ENCODE results near the gene STAC2. TPM values are rescaled to one million over a fixed set of nuclear protein-coding genes. Genes with fewer than 3 reads are reported as not detected.

STAC2 gene
- total RNA-seq, 1 donor from 2014 or later: 0.62 TPM

DNA sequence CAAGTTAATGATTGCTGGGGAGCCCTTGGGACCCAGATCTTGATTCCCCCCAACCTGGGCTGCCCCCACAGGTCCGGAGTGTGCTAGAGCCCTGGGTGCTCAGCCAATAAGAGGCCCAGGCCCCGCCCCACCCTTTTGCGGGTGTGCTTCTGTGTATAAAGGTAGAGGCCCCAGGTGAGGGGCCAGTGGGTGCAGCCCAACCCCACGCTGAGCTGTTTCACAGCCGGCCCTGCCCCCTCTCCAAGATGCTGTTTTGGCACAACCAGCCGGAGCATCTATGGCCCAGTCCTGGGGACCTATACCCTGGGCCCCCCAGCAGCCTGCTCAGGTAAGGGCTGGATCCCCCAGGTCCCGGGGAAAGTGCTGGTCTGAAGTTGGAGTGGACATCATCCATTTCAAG, 11.8 kb upstream of the STAC2 start:
- TF ChIP-seq CTCF (IDR thresholded peaks at IDR 0.05): no peak
- Mint-ChIP-seq H3K36me3 (ENCODE audit: unreplicated experiment) (no peaks in the 10 kb centered on the region), H3K27ac (ENCODE audit: unreplicated experiment) (no peak overlapping the region), H3K4me1 (ENCODE audit: unreplicated experiment) (peaks cover 15% of the 10 kb centered on the region), H3K9me3 (ENCODE audit: unreplicated experiment) (no peaks in the 10 kb centered on the region), H3K27me3 (ENCODE audit: unreplicated experiment) (peaks cover 2% of the 10 kb centered on the region), H3K4me3 (ENCODE audit: unreplicated experiment) (no peak overlapping the region)
- no peak for DNase-seq (ENCODE audit: extremely low spot score, unreplicated experiment)

GRCh38 chr17:39236981-39237441, 11.3 kb upstream of the STAC2 start:
- DNase-seq (ENCODE audit: extremely low spot score, unreplicated experiment): no peak
- Mint-ChIP-seq H3K27me3 (ENCODE audit: unreplicated experiment) (peaks cover 7% of the 10 kb centered on the region), H3K27ac (ENCODE audit: unreplicated experiment) (no peak overlapping the region), H3K9me3 (ENCODE audit: unreplicated experiment) (no peaks in the 10 kb centered on the region), H3K4me1 (ENCODE audit: unreplicated experiment) (peaks cover 19% of the 10 kb centered on the region), H3K4me3 (ENCODE audit: unreplicated experiment) (no peak overlapping the region), H3K36me3 (ENCODE audit: unreplicated experiment) (no peaks in the 10 kb centered on the region)
- TF ChIP-seq CTCF (IDR thresholded peaks at IDR 0.05): no peak

- Mint-ChIP-seq H3K4me3 (ENCODE audit: unreplicated experiment) (no peak overlapping the region), H3K36me3 (ENCODE audit: unreplicated experiment) (no peaks in the 10 kb centered on the region), H3K4me1 (ENCODE audit: unreplicated experiment) (peaks cover 24% of the 10 kb centered on the region), H3K9me3 (ENCODE audit: unreplicated experiment) (no peaks in the 10 kb centered on the region), H3K27me3 (ENCODE audit: unreplicated experiment) (peaks cover 10% of the 10 kb centered on the region), H3K27ac (ENCODE audit: unreplicated experiment) (no peak overlapping the region)
- no peak for TF ChIP-seq CTCF (IDR thresholded peaks at IDR 0.05)
- DNase-seq (ENCODE audit: extremely low spot score, unreplicated experiment): no peak
These were observed 10.7 kb upstream of the STAC2 start for GRCh38 chr17:39236450-39236927.

- peak; percentile 65 for TF ChIP-seq CTCF (IDR thresholded peaks at IDR 0.05)
- no peak for DNase-seq (ENCODE audit: extremely low spot score, unreplicated experiment)
- H3K9me3 Mint-ChIP-seq (ENCODE audit: unreplicated experiment): no peaks in the 10 kb centered on the region
- peaks cover 10% of the 10 kb centered on the region for H3K27me3 Mint-ChIP-seq (ENCODE audit: unreplicated experiment)
- H3K4me1 Mint-ChIP-seq (ENCODE audit: unreplicated experiment): peaks cover 28% of the 10 kb centered on the region
- no peaks in the 10 kb centered on the region for H3K36me3 Mint-ChIP-seq (ENCODE audit: unreplicated experiment)
- H3K27ac Mint-ChIP-seq (ENCODE audit: unreplicated experiment): no peak overlapping the region
- no peak overlapping the region for H3K4me3 Mint-ChIP-seq (ENCODE audit: unreplicated experiment)
These were observed 10.1 kb upstream of the STAC2 start for GRCh38 chr17:39235555-39236449.

Measured in osteocyte (in vitro differentiated cells).